ENCODE measurements around the gene SPIC.

SPIC gene

GRCh38 chr12:101468948-101469347 is 6.2 kb upstream of the SPIC start:
- TF ChIP-seq CTCF (IDR thresholded peaks at IDR 0.05) = no peak

- no peak for TF ChIP-seq CTCF (IDR thresholded peaks at IDR 0.05)
Observed at GRCh38 chr12:101470939-101471338, 4.2 kb upstream of the SPIC start.

- no peak for TF ChIP-seq CTCF (IDR thresholded peaks at IDR 0.05)
Observed at GRCh38 chr12:101474248-101474647, 888 bp upstream of the SPIC start.

- no peak for TF ChIP-seq CTCF (IDR thresholded peaks at IDR 0.05)
Observed at GRCh38 chr12:101475751-101476305, 692 bp downstream of the SPIC start.

- TF ChIP-seq CTCF (IDR thresholded peaks at IDR 0.05) = no peak
Observed at GRCh38 chr12:101480849-101481248, 5.7 kb downstream of the SPIC start.

GRCh38 chr12:101485021-101485420 is 9.9 kb downstream of the SPIC start:
- no peak for TF ChIP-seq CTCF (IDR thresholded peaks at IDR 0.05)

- TF ChIP-seq CTCF (IDR thresholded peaks at IDR 0.05) = no peak
Observed at GRCh38 chr12:101488469-101488868, 13.3 kb downstream of the SPIC start.

- TF ChIP-seq CTCF (IDR thresholded peaks at IDR 0.05) = peak; percentile 83; the same call in 1 of the 2 replicates
Observed at GRCh38 chr12:101490286-101490920, 15.3 kb downstream of the SPIC start.
